GM12864 (cell line): ENCODE data around the gene GNA14.

Experiments
- DNase-seq: peaks from one replicate; pipeline ENCODE4 v3.0.0-alpha.2; 2011; ENCODE audit warnings: low read depth
- H3K4me3 ChIP-seq: 2 replicates; pipeline ENCODE4 v1.5.1; 2011; ENCODE audit warnings: mild to moderate bottlenecking, low read depth, low read length, control low read depth
- CTCF ChIP-seq: IDR thresholded peaks from 2 replicates; pipeline ENCODE4 v1.5.1; 2011; ENCODE audit warnings: low read depth, mild to moderate bottlenecking, moderate library complexity, low read length, control low read depth, inconsistent platforms; ENCODE audit errors: missing control alignments

GNA14 gene

GRCh38 chr9:77510666-77511065, 137.5 kb downstream of the GNA14 start:
- no peak overlapping the region for H3K4me3 ChIP-seq
- DNase-seq, result no peak
- no peak for TF ChIP-seq CTCF

- no peak for DNase-seq
- no peak for TF ChIP-seq CTCF
- no peak overlapping the region for H3K4me3 ChIP-seq
Measured at GRCh38 chr9:77508396-77508795, 139.7 kb downstream of the GNA14 start.

GRCh38 chr9:77507212-77507961, 140.7 kb downstream of the GNA14 start:
- H3K4me3 ChIP-seq, result no peak overlapping the region
- DNase-seq, result no peak
- no peak for TF ChIP-seq CTCF

- TF ChIP-seq CTCF, result no peak
- no peak for DNase-seq
Measured at GRCh38 chr9:77505232-77505631, 142.9 kb downstream of the GNA14 start.

GRCh38 chr9:77502568-77502967, 145.6 kb downstream of the GNA14 start:
- TF ChIP-seq CTCF, result no peak
- no peak overlapping the region for H3K4me3 ChIP-seq
- no peak for DNase-seq

More at GRCh38 chr9:77505232-77505631, 142.9 kb downstream of the GNA14 start:
- H3K4me3 ChIP-seq, result no peak overlapping the region

- no peak for TF ChIP-seq CTCF
- H3K4me3 ChIP-seq, result no peak overlapping the region
- no peak for DNase-seq
Measured at GRCh38 chr9:77498891-77499290, 149.2 kb downstream of the GNA14 start.
